OCI-LY1 (cell line): ENCODE results near the gene C2orf49.

Experiments used
- EZH2 ChIP-seq: fragments of 200-600 bp; sonication (generic), shearing (Covaris generic); IDR thresholded peaks from 2 replicates; pipeline ENCODE4 v1.8.0; 2017; ENCODE audit warnings: borderline replicate concordance, mixed run types, mild to moderate bottlenecking, antibody characterized with exemption, low read length, moderate library complexity, mixed read lengths
- TF ChIP-seq, protein P1 (sequence below): fragments of 200-600 bp; sonication (generic), shearing (Covaris generic); IDR thresholded peaks from 2 replicates; pipeline ENCODE4 v1.5.1; 2017; ENCODE audit warnings: mild to moderate bottlenecking, antibody characterized with exemption, low read length, moderate library complexity, mixed read lengths

DNA sequence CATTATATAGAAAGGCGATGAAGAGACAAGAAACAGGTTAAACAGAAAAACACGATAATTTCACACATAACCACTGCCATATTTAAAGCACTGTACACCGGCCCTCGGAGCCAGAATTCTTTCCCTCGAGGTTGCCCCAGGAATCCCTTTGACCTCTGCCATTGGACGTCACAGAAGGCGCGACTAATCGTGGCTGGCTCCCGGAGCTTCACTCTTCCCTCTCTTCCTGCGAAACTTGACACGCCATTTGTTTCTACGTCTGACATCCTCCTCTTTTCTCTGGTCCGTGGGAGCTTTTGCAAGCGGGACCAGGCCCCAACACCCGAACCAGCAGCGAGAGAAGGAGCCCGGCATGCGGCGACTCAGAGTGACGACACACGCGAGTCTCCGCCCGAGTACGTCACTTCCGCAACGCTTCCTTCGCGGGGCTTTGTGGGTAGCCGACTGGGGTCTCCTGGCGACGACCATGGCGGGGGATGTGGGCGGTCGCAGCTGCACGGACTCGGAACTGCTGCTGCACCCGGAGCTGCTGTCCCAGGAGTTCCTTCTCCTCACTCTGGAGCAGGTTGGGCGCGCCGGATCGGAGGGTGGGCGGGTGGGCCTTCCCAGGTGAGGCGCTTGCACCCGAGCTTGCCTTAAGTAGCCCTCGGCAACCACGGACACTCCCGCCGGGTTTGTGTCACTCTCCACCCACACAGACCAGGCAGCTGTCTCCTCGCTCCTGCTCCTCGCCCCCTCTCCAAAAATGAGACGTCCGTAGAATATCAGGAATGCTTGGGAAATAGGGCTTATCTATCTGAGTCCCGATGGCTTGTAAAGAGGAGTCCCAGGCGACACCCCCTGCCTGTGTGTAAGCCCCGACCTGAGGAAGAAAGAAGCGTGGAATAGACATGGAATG lies at the start of gene C2orf49:
- TF ChIP-seq, protein P1, sequence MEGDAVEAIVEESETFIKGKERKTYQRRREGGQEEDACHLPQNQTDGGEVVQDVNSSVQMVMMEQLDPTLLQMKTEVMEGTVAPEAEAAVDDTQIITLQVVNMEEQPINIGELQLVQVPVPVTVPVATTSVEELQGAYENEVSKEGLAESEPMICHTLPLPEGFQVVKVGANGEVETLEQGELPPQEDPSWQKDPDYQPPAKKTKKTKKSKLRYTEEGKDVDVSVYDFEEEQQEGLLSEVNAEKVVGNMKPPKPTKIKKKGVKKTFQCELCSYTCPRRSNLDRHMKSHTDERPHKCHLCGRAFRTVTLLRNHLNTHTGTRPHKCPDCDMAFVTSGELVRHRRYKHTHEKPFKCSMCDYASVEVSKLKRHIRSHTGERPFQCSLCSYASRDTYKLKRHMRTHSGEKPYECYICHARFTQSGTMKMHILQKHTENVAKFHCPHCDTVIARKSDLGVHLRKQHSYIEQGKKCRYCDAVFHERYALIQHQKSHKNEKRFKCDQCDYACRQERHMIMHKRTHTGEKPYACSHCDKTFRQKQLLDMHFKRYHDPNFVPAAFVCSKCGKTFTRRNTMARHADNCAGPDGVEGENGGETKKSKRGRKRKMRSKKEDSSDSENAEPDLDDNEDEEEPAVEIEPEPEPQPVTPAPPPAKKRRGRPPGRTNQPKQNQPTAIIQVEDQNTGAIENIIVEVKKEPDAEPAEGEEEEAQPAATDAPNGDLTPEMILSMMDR = no peak
- no peak for TF ChIP-seq EZH2
